Measurements from ENCODE around the gene PYGO1. TPM values are rescaled to one million over a fixed set of nuclear protein-coding genes. Genes with fewer than 3 reads are reported as not detected.
A peak's percentile ranks its signal among the peaks of the same experiment; 100 is the strongest.

The PYGO1 gene
- total and polyA plus RNA-seq, 2 donors from 2014 or later, result 0.49 to 3.7 TPM

GRCh38 chr15:55590788-55591187 lies 2.6 kb upstream of the PYGO1 start:
- Histone ChIP-seq H3K9ac (ENCODE audit: low read length in 3 of 3) (no peak overlapping the region), H3K4me1 (ENCODE audit: control insufficient read depth in 2 of 3, insufficient read depth in 2 of 3, low read depth in 1 of 3, low read length in 3 of 3) (peaks cover 0 to 8% (median 0%) of the 10 kb centered on the region in 3 donors), H3K27me3 (ENCODE audit: control insufficient read depth, insufficient read depth, low read length) (no peaks in the 10 kb centered on the region), H3K36me3 (ENCODE audit: control insufficient read depth in 2 of 3, insufficient read depth in 3 of 3, low read length in 3 of 3) (no peaks in the 10 kb centered on the region), H3K27ac (ENCODE audit: low read depth in 2 of 2, low read length in 2 of 2) (no peak overlapping the region), H3K4me3 (ENCODE audit: low read length in 3 of 3) (no peak overlapping the region), H3K9me3 (ENCODE audit: control insufficient read depth in 2 of 3, insufficient read depth in 1 of 3, low read length in 3 of 3) (peaks cover 0 to 3% (median 0%) of the 10 kb centered on the region in 3 donors)
- TF ChIP-seq CTCF (IDR thresholded peaks at IDR 0.05; ENCODE audit: borderline replicate concordance, extremely low read depth, insufficient read depth), result no peak
- intact Hi-C loops (cut with DNase I), result no loop called here
- no peak for DNase-seq
- no peak for FAIRE-seq

DNA sequence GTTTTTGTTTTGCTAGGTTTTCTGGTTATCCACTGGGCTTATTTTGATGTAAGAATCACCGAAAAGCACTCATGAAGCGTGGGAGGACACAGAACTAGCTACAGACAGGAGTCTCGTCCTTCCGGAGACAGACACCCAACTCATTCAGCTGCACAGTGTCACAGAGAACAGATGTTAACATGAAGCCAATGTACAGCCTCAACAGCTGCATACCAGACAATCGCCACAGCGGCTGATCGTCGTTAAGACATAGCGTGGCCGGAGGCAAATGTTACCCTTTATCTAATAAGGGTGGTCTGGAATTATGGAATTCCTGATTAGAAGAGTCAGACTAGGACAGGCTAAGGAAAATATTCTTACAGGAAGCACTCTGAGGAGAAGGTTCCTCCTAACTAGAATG lies 1.1 kb upstream of the PYGO1 start:
- no peak for TF ChIP-seq CTCF (IDR thresholded peaks at IDR 0.05; ENCODE audit: borderline replicate concordance, extremely low read depth, insufficient read depth)
- Histone ChIP-seq H3K27ac (ENCODE audit: low read depth in 2 of 2, low read length in 2 of 2) (no peak overlapping the region), H3K4me3 (ENCODE audit: low read length in 3 of 3) (peak overlapping the region in 1 of 3 donors; percentile 68), H3K36me3 (ENCODE audit: control insufficient read depth in 2 of 3, insufficient read depth in 3 of 3, low read length in 3 of 3) (no peaks in the 10 kb centered on the region), H3K27me3 (ENCODE audit: control insufficient read depth, insufficient read depth, low read length) (no peaks in the 10 kb centered on the region), H3K9me3 (ENCODE audit: control insufficient read depth in 2 of 3, insufficient read depth in 1 of 3, low read length in 3 of 3) (peaks cover 0 to 3% (median 0%) of the 10 kb centered on the region in 3 donors), H3K4me1 (ENCODE audit: control insufficient read depth in 2 of 3, insufficient read depth in 2 of 3, low read depth in 1 of 3, low read length in 3 of 3) (peaks cover 0 to 8% (median 0%) of the 10 kb centered on the region in 3 donors), H3K9ac (ENCODE audit: low read length in 3 of 3) (peak overlapping the region in 1 of 3 donors; percentile 19)
- intact Hi-C loops (cut with DNase I), result no loop called here
- FAIRE-seq (no peak), DNase-seq (peak in 4 of 5 donors; percentile 38 to 69 (median 42))

DNA sequence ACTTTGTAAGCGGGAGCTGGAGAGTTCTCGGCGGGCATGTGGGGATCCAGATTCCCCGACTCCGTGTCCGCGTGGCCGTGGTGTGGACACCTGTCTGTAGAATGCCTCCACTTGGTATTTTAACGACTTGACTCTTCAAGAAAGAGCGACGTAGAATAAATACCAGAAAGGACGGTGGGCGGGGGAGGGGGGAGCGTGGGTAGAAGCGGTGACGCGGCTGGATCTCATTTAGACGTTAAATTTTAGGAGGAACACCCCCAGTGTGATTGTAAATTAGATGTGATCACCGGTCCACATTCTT lies 620 bp upstream of the PYGO1 start:
- Histone ChIP-seq H3K9ac (ENCODE audit: low read length in 3 of 3) (peak overlapping the region in 2 of 3 donors; percentile 36 to 39), H3K36me3 (ENCODE audit: control insufficient read depth in 2 of 3, insufficient read depth in 3 of 3, low read length in 3 of 3) (no peaks in the 10 kb centered on the region), H3K4me3 (ENCODE audit: low read length in 3 of 3) (peak overlapping the region; percentile 65 to 68 (median 65)), H3K9me3 (ENCODE audit: control insufficient read depth in 2 of 3, insufficient read depth in 1 of 3, low read length in 3 of 3) (peaks cover 0 to 3% (median 0%) of the 10 kb centered on the region in 3 donors), H3K4me1 (ENCODE audit: control insufficient read depth in 2 of 3, insufficient read depth in 2 of 3, low read depth in 1 of 3, low read length in 3 of 3) (peaks cover 0 to 8% (median 0%) of the 10 kb centered on the region in 3 donors), H3K27me3 (ENCODE audit: control insufficient read depth, insufficient read depth, low read length) (no peaks in the 10 kb centered on the region), H3K27ac (ENCODE audit: low read depth in 2 of 2, low read length in 2 of 2) (no peak overlapping the region)
- DNase-seq (peak in 3 of 5 donors; percentile 69 to 76 (median 76)), FAIRE-seq (no peak)
- intact Hi-C loops (cut with DNase I), result no loop called here
- no peak for TF ChIP-seq CTCF (IDR thresholded peaks at IDR 0.05; ENCODE audit: borderline replicate concordance, extremely low read depth, insufficient read depth)

Measured in kidney (tissue), 14 donors.